WERI-Rb-1 (cell line): ENCODE results near the gene GID4.

Experiments
- DNase-seq: peaks from one replicate; pipeline ENCODE4 v3.0.0-alpha.2; 2020
- H3K27ac ChIP-seq: fragments of 250-450 bp; sonication (Bioruptor Pico); 2 replicates; pipeline ENCODE4 v1.5.1; 2020; ENCODE audit warnings: mild to moderate bottlenecking, moderate library complexity
- H3K27me3 ChIP-seq: fragments of 250-450 bp; sonication (Bioruptor Pico); 2 replicates; pipeline ENCODE4 v1.5.1; 2021; ENCODE audit warnings: mild to moderate bottlenecking, low read depth, moderate library complexity; ENCODE audit not compliant: insufficient read depth, severe bottlenecking
- H3K36me3 ChIP-seq: fragments of 250-450 bp; sonication (Bioruptor Pico); 2 replicates; pipeline ENCODE4 v1.5.1; 2020; ENCODE audit warnings: mild to moderate bottlenecking, moderate library complexity
- H3K4me3 ChIP-seq: 2 replicates; pipeline ENCODE4 v1.5.1; 2011; ENCODE audit warnings: low read depth, mild to moderate bottlenecking, control low read depth, low read length
- H3K9me3 ChIP-seq: fragments of 250-450 bp; sonication (Bioruptor Pico); 2 replicates; pipeline ENCODE4 v1.5.1; 2021; ENCODE audit warnings: mild to moderate bottlenecking, moderate library complexity; ENCODE audit not compliant: severe bottlenecking
- CTCF ChIP-seq: IDR thresholded peaks from 2 replicates; pipeline ENCODE4 v1.5.1; 2011; ENCODE audit warnings: low read depth, mild to moderate bottlenecking, control low read depth, inconsistent platforms, low read length

GID4 gene

GRCh38 chr17:18105595-18105994 is 66.4 kb downstream of the GID4 start:
- no peak for DNase-seq
- no peaks in the 10 kb centered on the region for H3K36me3 ChIP-seq
- no peak overlapping the region for H3K4me3 ChIP-seq
- peak overlapping the region; percentile 60 for H3K27ac ChIP-seq
- no peaks in the 10 kb centered on the region for H3K9me3 ChIP-seq
- no peak for TF ChIP-seq CTCF
- H3K27me3 ChIP-seq: no peaks in the 10 kb centered on the region

GRCh38 chr17:18106211-18106610 is 67.0 kb downstream of the GID4 start:
- no peaks in the 10 kb centered on the region for H3K9me3 ChIP-seq
- no peak overlapping the region; the same call in 1 of the 2 replicates for H3K27ac ChIP-seq
- no peak for DNase-seq
- no peaks in the 10 kb centered on the region for H3K36me3 ChIP-seq
- no peak for TF ChIP-seq CTCF
- no peaks in the 10 kb centered on the region for H3K27me3 ChIP-seq
- no peak overlapping the region for H3K4me3 ChIP-seq

- Histone ChIP-seq H3K36me3 (no peaks in the 10 kb centered on the region), H3K27ac (no peak overlapping the region), H3K9me3 (no peaks in the 10 kb centered on the region), H3K4me3 (no peak overlapping the region), H3K27me3 (no peaks in the 10 kb centered on the region)
- DNase-seq: no peak
- TF ChIP-seq CTCF: no peak
Measured at GRCh38 chr17:18107061-18107790, 68.0 kb downstream of the GID4 start.

GRCh38 chr17:18107971-18108370 is 68.8 kb downstream of the GID4 start:
- TF ChIP-seq CTCF: no peak
- no peaks in the 10 kb centered on the region for H3K27me3 ChIP-seq
- no peaks in the 10 kb centered on the region for H3K9me3 ChIP-seq
- no peak overlapping the region for H3K27ac ChIP-seq
- no peak for DNase-seq
- no peaks in the 10 kb centered on the region for H3K36me3 ChIP-seq
- no peak overlapping the region for H3K4me3 ChIP-seq

GRCh38 chr17:18108401-18109312 is 69.4 kb downstream of the GID4 start, which contains the start of gene MYO15A:
Gene MYO15A, plus strand, starts transcription at chr17:18108756. Its CDS starts 10,045 bp downstream, at chr17:18118801.
- Histone ChIP-seq H3K27ac (no peak within 1 kb of the TSS), H3K4me3 (no peak within 1 kb of the TSS), H3K9me3 (no peaks in the 10 kb centered on the region), H3K27me3 (no peaks in the 10 kb centered on the region), H3K36me3 (no peaks in the 10 kb centered on the region)
- no peak for TF ChIP-seq CTCF
- no peak for DNase-seq
